HG03378 (cell line): ENCODE measurements around the gene ZBTB5.
A peak's percentile ranks its signal among the peaks of the same experiment; 100 is the strongest.
"Not testable (repeated sequence)": the region's sequence is repeated elsewhere in the genome, so short reads cannot be mapped to it uniquely, and the experiment has no call there.

Source experiments
- ATAC-seq: cut with Tn5 transposase; IDR thresholded peaks from one replicate; pipeline ENCODE4 v1.9.1; 2021; ENCODE audit warnings: mild to moderate bottlenecking, moderate library complexity; ENCODE audit not compliant: unreplicated experiment

ZBTB5 gene

DNA sequence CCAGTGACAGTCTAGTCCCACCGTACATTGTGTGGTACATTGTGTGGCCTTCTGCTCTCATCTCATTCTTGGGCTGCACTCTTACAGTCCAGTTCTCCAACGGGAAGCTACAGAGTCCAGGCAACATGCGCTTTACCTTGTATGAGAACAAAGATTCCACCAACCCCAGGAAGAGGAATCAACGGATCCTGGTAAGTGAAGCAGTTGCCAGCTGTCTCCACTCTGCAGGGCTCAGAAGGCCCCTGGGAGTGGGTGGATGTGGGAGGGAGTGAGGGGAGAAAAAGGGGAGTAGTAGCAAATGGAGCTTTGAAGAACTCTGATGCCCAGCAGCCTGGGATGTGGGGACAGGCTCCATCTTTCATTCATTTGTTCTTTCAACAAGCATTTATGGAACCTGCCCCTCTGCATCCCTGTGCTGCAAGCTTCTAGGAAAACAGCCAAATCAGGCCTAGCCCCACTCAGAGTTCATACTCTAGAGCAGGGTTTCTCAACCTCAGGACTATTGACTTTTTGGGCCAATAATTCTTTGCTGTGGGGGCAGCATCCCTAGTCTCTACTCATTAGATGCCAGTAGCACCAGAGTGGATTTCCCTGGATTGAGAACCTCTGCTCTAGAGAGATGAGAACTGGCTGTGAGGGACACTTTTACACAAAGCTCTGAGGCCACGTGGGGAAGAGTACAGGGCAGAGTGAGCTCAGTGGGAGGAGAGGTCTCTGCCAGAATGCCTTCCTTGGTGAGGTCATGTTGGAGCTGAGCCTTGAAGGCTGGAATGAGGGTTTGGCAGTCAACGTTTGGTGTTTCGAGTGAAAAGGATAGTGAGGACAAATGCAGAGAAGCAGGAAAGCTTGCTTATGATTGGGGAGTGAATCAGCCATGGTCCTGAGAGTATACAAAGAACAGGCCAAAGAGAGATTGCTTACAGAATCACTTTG is 21.6 kb upstream of the ZBTB5 start:
- no peak for ATAC-seq

DNA sequence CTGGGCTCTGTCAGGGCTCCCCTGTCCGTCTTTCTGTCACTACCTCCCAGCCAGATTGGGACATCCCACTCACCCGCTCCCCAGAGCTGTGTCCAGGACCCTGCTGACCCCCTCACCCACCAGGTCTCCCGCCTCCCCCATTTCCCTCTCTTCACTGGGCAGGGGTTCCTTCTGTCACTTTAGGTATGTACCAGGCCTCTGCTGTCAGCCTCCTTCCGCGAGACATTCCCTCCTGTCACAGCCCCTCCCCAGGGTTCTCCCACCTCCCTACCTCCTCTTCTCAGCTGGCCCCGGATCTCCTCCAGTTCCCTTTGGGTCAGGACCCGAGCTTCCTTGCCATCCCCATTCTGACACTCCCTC is 21.0 kb upstream of the ZBTB5 start:
- ATAC-seq: no peak

GRCh38 chr9:37485389-37486255 is 20.4 kb upstream of the ZBTB5 start, which contains the start of gene POLR1E:
Gene POLR1E (plus strand): TSS chr9:37485948. CDS start chr9:37486048, 100 bp downstream.
- peak; percentile 91 for ATAC-seq

- ATAC-seq: no peak
Observed at GRCh38 chr9:37480759-37481158, 15.5 kb upstream of the ZBTB5 start.

GRCh38 chr9:37477987-37478619 is 12.9 kb upstream of the ZBTB5 start:
- ATAC-seq: not testable (repeated sequence)

DNA sequence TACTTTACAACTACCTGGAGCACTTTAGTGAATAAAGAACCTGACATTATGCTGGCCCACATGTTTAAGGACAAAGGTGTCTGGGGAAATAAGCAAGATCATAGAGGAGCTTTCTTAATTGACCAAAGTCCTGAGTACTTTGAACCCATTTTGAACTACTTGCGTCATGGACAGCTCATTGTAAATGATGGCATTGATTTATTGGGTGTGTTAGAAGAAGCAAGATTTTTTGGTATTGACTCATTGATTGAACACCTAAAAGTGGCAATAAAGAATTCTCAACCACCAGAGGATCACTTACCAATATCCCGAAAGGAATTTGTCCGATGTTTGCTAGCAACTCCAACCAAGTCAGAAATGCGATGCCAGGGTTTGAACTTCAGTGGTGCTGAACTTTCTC is 12.2 kb upstream of the ZBTB5 start:
- ATAC-seq: not testable (repeated sequence)

GRCh38 chr9:37476930-37477329 is 11.7 kb upstream of the ZBTB5 start:
- no peak for ATAC-seq

DNA sequence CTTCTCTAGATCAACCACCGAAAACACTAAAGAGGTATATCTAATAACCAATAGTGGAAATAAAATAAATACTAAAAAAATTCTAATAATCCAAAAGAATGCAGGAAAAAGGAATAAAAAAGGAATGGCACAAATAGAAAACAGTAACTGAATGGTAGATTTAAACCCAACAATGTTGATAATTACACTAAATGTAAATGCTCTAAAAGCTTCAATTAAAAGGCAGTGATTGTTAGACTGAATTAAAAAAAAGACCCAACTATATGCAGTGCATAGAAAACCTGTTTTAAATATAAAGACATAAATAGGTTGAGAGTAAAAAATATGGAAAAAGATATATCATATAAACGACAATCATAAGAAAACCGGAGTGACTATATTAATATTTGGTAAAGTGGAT is 9.2 kb upstream of the ZBTB5 start:
- no peak for ATAC-seq

- ATAC-seq: not testable (repeated sequence)
Observed at GRCh38 chr9:37473982-37474381, 8.7 kb upstream of the ZBTB5 start.

GRCh38 chr9:37471942-37472684 is 6.9 kb upstream of the ZBTB5 start:
- no peak for ATAC-seq

DNA sequence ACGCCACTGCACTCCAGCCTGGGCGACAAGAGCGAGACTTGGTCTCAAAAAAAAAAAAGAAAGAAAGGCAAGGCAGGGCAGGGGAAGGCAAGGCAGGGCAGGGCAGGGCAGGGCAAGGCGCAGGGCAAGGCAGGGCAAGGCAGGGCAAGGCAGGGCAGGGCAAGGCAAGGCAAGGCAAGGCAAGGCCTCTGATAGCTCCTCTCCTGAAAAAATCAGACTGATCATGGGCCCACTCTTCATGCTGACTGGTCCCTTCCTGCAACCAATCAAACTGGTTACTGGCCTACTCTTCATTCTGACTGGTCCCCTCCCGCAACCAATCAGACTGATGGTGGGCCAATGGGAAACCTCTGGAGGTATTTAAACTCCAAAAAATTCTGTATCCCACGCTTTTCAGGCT is 3.4 kb upstream of the ZBTB5 start:
- no peak for ATAC-seq

DNA sequence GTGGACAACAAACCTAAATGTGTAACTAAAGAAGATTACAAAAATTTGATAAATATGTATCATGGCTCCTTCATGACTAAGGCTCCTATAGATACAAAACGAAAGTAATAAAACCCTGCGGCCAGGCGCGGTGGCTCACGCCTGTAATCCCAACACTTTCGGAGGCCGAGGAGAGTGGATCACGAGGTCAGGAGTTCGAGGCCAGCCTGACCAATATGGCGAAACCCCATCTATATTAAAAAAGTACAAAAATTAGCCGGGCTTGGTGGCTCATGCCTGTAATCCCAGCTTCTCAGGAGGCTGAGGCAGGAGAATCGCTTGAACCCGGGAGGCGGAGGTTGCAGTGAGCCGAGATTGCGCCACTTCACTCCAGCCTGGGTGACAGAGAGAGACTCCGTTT is 2.3 kb upstream of the ZBTB5 start:
- ATAC-seq: not testable (repeated sequence)

GRCh38 chr9:37466037-37466709 is 923 bp upstream of the ZBTB5 start:
- ATAC-seq: no peak

- peak; percentile 20 for ATAC-seq
Observed at GRCh38 chr9:37464426-37465248, 613 bp downstream of the ZBTB5 start.

GRCh38 chr9:37464006-37464405 is 1.2 kb downstream of the ZBTB5 start:
- no peak for ATAC-seq

DNA sequence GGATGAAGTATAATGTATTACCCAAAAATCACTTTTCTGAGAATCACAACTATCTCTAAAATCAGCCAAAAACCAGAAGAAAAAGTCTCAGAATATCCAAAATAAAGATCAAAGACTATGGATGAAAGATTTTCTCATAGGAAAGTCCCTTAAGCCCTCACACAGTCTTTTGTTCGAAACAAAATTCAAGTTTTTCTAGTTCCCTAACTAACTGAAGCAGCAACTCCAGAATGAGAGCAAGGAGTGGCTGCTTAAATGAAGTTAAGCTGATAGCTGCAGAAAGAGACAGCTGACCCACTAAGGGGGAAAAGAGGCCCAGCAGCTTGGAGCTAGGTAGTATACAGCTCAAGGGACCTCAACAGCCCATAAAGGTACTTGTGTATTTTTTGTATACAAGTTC is 8.4 kb downstream of the ZBTB5 start:
- no peak for ATAC-seq

GRCh38 chr9:37455884-37456647 is 9.2 kb downstream of the ZBTB5 start:
- ATAC-seq: no peak

DNA sequence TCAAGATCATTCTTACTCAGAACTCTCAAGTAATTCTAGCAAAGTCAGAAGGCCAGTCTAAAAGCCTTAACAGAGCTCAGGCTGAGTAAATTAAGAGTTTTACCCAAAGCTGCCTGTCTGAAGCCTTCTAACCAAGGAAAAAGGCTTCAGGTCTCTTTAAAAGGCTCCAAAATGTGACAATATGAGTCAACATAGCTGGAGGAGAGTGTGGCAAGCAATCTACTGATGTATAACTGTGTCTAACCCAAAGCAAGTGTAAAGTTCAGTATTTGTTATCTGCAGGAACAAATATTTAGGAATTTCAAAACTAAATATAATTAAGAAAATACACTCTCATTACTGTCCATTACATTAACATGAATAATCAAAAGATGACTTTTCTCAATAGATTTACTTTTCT is 11.0 kb downstream of the ZBTB5 start:
- ATAC-seq: no peak
